Muscle layer of duodenum (tissue), 2 donors: ENCODE results near the gene NTMT2.

ENCODE experiments used
- H3K27ac ChIP-seq: one replicate; pipeline ENCODE4 v1.7.0; 2013; ENCODE audit warnings: mild to moderate bottlenecking, low read length
- H3K27me3 ChIP-seq: one replicate; pipeline ENCODE4 v1.7.0; 2013; ENCODE audit warnings: low read depth, mild to moderate bottlenecking, control low read depth, low read length
- H3K36me3 ChIP-seq, 2 donors: one replicate each; pipeline ENCODE4 v1.7.0; 2013; ENCODE audit warnings: low read length in 2 of 2, control low read depth in 1 of 2, mild to moderate bottlenecking in 1 of 2; ENCODE audit not compliant: insufficient read depth in 2 of 2, control insufficient read depth in 1 of 2
- H3K4me1 ChIP-seq, 2 donors: one replicate each; pipeline ENCODE4 v1.7.0; 2013; ENCODE audit warnings: low read length in 2 of 2, mild to moderate bottlenecking in 2 of 2, control low read depth in 1 of 2, moderate library complexity in 1 of 2; ENCODE audit not compliant: insufficient read depth in 2 of 2, control insufficient read depth in 1 of 2
- H3K4me3 ChIP-seq, 2 donors: one replicate each; pipeline ENCODE4 v1.7.0; 2013; ENCODE audit warnings: low read length in 2 of 2, low read depth in 1 of 2, mild to moderate bottlenecking in 1 of 2
- H3K9me3 ChIP-seq, 2 donors: one replicate each; pipeline ENCODE4 v1.7.0; 2013; ENCODE audit warnings: low read length in 2 of 2, control low read depth in 1 of 2, mild to moderate bottlenecking in 1 of 2; ENCODE audit not compliant: control insufficient read depth in 1 of 2
- donor health status: healthy.

Gene NTMT2

DNA sequence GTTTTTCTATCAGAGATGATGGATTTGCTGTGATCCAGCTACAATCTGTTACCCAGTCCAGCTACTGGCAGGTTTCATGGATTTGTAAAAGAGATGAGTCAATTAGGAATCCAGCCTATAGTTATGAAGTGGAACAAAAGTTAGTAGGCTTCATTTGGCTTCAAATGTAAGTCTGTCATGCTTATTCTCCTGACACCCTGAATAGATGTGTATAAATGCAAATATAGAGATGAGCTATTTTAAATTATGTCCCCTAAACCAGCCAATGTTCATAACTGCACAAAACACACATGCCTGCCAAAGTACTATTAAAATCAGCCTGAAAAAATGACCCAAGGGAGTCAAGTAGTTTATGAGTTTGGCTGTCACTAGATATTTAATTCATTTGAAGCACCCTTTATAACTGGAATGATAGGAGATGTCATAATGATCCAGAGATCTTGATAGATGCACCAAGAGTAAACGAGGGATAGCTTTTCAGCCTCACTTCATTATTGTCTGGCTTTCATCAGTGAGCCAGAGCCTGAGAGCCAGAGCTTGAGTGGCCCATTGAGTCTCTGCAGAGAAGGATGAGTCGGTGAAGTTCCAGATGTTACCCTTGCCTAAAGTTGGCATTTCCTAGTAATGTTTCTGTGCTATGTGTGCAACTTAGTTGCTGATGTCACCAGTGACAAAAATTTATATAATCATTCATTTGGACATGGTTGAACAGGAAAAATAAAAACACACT, 11.8 kb upstream of the NTMT2 start:
- H3K9me3 ChIP-seq, result no peaks in the 10 kb centered on the region
- H3K27ac ChIP-seq, result no peak overlapping the region
- no peaks in the 10 kb centered on the region for H3K4me1 ChIP-seq
- H3K4me3 ChIP-seq, result no peak overlapping the region
- no peaks in the 10 kb centered on the region for H3K27me3 ChIP-seq
- no peaks in the 10 kb centered on the region for H3K36me3 ChIP-seq

DNA sequence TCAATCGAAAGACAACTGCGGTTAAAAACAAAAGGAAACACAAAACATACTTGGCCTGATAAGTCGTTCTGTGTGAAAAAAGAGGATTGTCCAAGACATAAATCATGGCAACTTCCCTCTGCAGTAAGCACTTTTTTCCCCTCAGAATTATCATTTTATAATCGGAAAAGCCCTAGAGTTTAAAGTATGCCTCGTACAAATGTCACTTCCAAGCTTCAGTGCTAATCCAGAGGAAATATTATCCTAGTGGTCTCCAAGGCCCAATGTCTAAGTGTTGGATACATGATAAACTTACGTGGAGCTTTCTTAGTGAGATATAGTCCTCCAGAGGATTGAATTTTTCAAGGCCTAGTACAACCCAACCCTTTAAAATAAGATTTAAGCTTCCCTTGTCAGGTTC, 11.2 kb upstream of the NTMT2 start:
- Histone ChIP-seq H3K9me3 (no peaks in the 10 kb centered on the region), H3K27ac (no peak overlapping the region), H3K36me3 (no peaks in the 10 kb centered on the region), H3K27me3 (no peaks in the 10 kb centered on the region), H3K4me1 (no peaks in the 10 kb centered on the region), H3K4me3 (no peak overlapping the region)

DNA sequence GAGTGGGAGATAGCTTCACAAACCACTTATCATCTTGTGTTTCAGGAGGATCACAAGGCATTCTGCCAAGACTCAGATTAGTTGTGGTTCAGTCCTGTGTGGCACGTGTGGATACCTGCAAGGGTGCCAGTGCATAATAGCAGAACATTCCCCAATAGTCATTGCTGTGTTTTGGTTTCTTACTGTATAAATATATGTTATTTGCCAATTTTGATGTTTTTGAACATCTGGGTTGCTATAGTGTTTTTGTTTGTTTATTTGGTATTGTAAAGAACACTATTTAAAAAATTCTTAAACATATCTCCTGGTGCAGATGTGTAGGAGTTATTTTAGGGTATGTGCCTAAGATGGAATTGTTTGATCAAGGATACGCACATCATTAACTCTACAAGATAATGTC, 5.4 kb upstream of the NTMT2 start:
- Histone ChIP-seq H3K27ac (no peak overlapping the region), H3K4me3 (no peak overlapping the region), H3K9me3 (peaks cover 0 to 2% of the 10 kb centered on the region in 2 donors), H3K27me3 (no peaks in the 10 kb centered on the region), H3K36me3 (no peaks in the 10 kb centered on the region), H3K4me1 (no peaks in the 10 kb centered on the region)

DNA sequence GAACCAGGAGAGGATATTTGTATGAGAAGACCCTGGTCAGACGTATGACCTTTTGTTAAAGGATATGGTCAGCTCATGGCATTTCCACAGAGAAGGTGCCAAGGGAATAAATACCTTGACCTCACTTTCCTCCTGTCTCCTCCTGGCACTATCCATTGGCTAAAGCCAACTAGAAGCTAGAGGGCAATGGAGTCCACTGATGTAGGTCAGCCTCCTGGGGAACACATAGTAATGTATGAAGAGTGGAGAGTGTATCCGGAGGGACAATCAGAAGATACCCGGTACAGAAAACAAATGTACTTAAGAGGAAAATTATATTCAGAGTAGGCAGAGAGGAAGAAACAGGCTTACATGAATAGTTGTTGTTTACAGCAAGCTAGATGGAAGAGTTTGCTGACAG, 698 bp upstream of the NTMT2 start:
- no peaks in the 10 kb centered on the region for H3K27me3 ChIP-seq
- no peak overlapping the region for H3K27ac ChIP-seq
- no peaks in the 10 kb centered on the region for H3K4me1 ChIP-seq
- H3K36me3 ChIP-seq, result no peaks in the 10 kb centered on the region
- peaks cover 0 to 2% of the 10 kb centered on the region in 2 donors for H3K9me3 ChIP-seq
- no peak overlapping the region for H3K4me3 ChIP-seq

DNA sequence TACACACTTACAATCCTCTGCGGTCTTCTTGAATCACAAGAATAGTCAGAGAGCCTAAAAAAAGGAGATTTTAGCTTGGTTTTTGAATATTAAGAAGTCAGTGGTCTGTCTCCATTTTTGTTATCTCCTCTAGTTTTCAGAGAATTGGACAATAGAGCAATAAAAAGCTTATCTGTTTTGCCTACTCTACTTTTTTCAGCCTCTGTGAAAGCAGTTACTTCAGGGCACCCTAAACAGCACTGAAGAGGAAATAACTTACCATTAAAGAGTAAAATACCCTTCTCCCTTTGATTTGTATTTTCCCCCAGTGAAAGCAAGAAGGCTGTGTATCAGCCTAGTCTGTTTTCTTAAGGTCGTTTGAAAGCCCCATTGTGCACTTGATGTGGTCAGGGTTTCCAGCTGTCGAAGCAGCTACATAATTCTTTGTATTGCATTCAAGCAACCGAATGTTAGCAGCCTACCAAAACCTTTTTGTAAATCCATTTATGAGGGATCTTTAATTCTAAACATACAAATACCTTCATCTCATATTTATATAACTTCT, 1.0 kb downstream of the NTMT2 start:
- Histone ChIP-seq H3K9me3 (peaks cover 0 to 2% of the 10 kb centered on the region in 2 donors), H3K36me3 (no peaks in the 10 kb centered on the region), H3K27ac (no peak overlapping the region), H3K4me3 (no peak overlapping the region), H3K27me3 (no peaks in the 10 kb centered on the region), H3K4me1 (no peaks in the 10 kb centered on the region)

DNA sequence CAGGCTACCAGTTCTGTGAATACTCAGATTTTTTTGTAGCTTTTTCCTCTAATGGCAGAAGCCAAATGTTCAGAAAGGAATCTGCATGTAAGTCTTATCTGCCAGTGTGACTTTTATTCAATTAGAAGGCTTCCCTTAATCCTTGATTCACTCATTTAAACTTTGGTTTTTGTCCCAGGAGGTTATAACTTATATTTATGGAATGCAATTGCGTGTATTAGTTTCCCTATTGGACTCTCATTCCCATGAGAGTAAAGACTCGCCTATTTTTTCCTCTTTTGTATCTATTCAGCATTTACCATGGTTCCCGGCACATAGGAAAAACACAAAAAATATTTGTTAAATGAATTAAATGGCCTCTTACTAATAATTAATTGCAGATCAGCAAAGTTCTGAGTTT, 3.5 kb downstream of the NTMT2 start:
- Histone ChIP-seq H3K9me3 (peaks cover 0 to 7% of the 10 kb centered on the region in 2 donors), H3K4me1 (no peaks in the 10 kb centered on the region), H3K27ac (no peak overlapping the region), H3K36me3 (no peaks in the 10 kb centered on the region), H3K27me3 (no peaks in the 10 kb centered on the region), H3K4me3 (no peak overlapping the region)

DNA sequence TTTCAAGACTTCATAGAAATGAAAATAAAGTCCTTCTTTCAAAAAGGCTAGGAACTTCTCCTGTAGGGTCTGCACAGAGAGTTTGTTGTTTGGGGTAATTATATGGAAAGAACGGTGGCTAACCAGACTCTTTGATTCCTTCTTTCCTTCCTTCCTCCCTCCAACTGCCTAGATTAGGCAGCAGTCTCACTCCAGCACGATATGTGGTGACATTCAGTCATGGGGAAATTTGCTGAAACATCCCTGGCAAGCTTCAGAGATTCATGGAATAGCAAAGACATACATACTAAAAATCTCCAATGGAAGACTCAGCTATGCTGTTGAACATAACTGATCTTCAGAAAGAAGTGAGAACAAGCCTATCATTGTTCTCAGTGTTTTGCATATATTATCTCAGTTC, 4.3 kb downstream of the NTMT2 start:
- H3K4me3 ChIP-seq, result no peak overlapping the region
- H3K27me3 ChIP-seq, result no peaks in the 10 kb centered on the region
- peaks cover 0 to 9% of the 10 kb centered on the region in 2 donors for H3K9me3 ChIP-seq
- H3K36me3 ChIP-seq, result no peaks in the 10 kb centered on the region
- H3K27ac ChIP-seq, result no peak overlapping the region
- H3K4me1 ChIP-seq, result no peaks in the 10 kb centered on the region

DNA sequence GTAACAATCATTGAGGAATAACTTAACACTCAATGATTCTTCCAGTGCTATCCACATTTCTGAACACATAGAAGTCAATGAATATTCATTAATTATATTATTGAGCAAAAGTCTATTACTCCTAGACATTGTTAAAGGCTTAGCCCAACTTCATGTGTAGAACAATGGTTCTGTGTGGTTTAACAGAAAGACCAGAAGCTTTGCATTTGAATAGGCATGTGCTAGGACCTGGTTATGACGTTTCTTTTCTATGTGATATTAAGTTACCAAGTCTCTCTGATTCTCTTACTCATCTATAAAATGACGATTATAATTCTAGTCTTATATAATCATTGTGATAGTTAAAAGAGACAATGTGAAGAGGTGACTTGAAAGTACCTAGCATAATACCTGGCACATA, 5.2 kb downstream of the NTMT2 start:
- Histone ChIP-seq H3K4me1 (no peaks in the 10 kb centered on the region), H3K27me3 (no peaks in the 10 kb centered on the region), H3K9me3 (peaks cover 0 to 9% of the 10 kb centered on the region in 2 donors), H3K27ac (no peak overlapping the region), H3K4me3 (no peak overlapping the region), H3K36me3 (no peaks in the 10 kb centered on the region)

DNA sequence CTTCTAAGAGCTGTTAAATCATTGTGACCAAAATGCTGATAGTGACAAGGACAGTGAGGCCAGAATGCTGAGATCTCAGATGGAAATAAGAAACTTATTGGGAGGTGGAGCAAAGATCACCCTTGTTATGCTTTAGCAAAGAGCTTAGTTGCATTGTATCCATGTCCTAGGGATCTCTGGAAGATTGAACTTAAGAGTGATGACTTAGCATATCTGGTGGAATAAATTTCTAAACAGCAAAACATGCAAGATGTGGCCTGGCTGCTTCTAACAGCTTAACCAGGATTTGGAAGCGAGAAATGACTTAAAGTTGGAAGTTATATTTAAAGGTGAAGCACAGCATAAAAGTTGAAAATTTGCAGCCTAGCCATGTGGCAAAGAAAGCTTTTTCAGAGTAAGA, 7.7 kb downstream of the NTMT2 start:
- Histone ChIP-seq H3K27me3 (no peaks in the 10 kb centered on the region), H3K4me3 (no peak overlapping the region), H3K9me3 (peaks cover 0 to 9% of the 10 kb centered on the region in 2 donors), H3K4me1 (no peaks in the 10 kb centered on the region), H3K36me3 (no peaks in the 10 kb centered on the region), H3K27ac (no peak overlapping the region)

DNA sequence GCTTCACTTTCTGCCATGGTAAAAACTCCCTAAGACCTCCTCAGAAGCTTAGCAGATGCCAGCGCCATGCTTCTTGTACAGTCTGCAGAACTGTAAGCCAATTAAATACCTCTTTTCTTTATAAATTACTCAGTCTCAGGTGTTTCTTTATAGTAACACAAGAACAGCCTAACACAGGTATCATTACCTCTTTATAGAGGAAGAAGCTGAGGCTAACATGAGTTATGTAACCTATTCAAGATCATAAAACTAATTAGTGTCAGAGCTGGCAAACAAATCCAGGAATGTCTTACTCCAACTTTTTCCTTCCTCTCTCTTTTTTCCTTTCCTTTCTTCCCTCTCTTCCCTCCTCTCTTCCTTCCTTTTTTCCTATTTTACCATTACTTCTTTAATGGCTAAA, 9.3 kb downstream of the NTMT2 start:
- no peak overlapping the region for H3K27ac ChIP-seq
- H3K27me3 ChIP-seq, result no peaks in the 10 kb centered on the region
- H3K4me1 ChIP-seq, result no peaks in the 10 kb centered on the region
- peaks cover 0 to 9% of the 10 kb centered on the region in 2 donors for H3K9me3 ChIP-seq
- H3K4me3 ChIP-seq, result no peak overlapping the region
- H3K36me3 ChIP-seq, result no peaks in the 10 kb centered on the region

DNA sequence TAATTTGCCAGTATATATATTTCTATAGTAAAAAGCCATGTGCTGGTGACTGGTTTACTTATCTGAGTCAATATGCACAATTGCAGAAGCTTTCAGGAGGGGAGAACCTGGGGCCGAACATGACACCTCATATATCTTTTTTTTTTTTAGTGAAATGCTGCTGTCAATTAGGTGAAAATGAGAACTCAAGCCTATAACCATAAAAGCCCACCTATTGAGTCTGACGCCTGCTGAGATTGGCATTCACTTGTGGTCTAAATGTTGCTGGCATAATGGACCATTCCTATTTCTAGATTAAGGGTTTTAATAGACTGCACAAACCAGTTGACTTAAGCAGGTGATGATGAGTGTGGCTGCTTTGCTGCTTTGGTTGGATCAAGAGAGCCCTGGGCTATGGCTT, 10.8 kb downstream of the NTMT2 start:
- H3K27ac ChIP-seq, result no peak overlapping the region
- H3K9me3 ChIP-seq, result peaks cover 0 to 9% of the 10 kb centered on the region in 2 donors
- no peaks in the 10 kb centered on the region for H3K36me3 ChIP-seq
- H3K4me3 ChIP-seq, result no peak overlapping the region
- no peaks in the 10 kb centered on the region for H3K4me1 ChIP-seq
- no peaks in the 10 kb centered on the region for H3K27me3 ChIP-seq

DNA sequence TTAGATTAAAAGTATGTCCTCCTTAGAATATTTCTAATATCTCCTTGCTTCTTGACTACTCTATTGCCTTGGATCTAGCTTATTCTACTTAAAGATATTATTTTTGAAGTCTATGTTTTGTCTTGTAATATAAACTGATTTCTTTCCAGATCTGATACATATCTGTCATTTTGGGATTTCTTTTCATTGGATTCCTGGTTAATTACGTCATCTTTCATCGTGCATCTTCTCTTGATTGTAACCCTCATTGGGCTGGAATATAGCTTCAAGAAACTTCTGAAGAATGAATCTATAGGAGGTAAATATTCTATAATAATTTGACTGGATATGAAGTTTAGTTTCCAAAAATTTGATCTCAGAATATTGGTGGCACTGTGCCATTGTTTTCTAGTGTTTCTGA, 12.1 kb downstream of the NTMT2 start:
- H3K4me1 ChIP-seq, result no peaks in the 10 kb centered on the region
- H3K36me3 ChIP-seq, result no peaks in the 10 kb centered on the region
- no peaks in the 10 kb centered on the region for H3K27me3 ChIP-seq
- no peak overlapping the region for H3K4me3 ChIP-seq
- H3K9me3 ChIP-seq, result peaks cover 0 to 9% of the 10 kb centered on the region in 2 donors
- no peak overlapping the region for H3K27ac ChIP-seq
